Muscle layer of duodenum (tissue), 2 donors: ENCODE measurements around the gene OR5M10.

Experiments used
- H3K27ac ChIP-seq: one replicate; pipeline ENCODE4 v1.7.0; 2013; ENCODE audit warnings: mild to moderate bottlenecking, low read length
- H3K27me3 ChIP-seq: one replicate; pipeline ENCODE4 v1.7.0; 2013; ENCODE audit warnings: low read depth, mild to moderate bottlenecking, control low read depth, low read length
- H3K36me3 ChIP-seq, 2 donors: one replicate each; pipeline ENCODE4 v1.7.0; 2013; ENCODE audit warnings: low read length in 2 of 2, control low read depth in 1 of 2, mild to moderate bottlenecking in 1 of 2; ENCODE audit not compliant: insufficient read depth in 2 of 2, control insufficient read depth in 1 of 2
- H3K4me1 ChIP-seq, 2 donors: one replicate each; pipeline ENCODE4 v1.7.0; 2013; ENCODE audit warnings: low read length in 2 of 2, mild to moderate bottlenecking in 2 of 2, control low read depth in 1 of 2, moderate library complexity in 1 of 2; ENCODE audit not compliant: insufficient read depth in 2 of 2, control insufficient read depth in 1 of 2
- H3K4me3 ChIP-seq, 2 donors: one replicate each; pipeline ENCODE4 v1.7.0; 2013; ENCODE audit warnings: low read length in 2 of 2, low read depth in 1 of 2, mild to moderate bottlenecking in 1 of 2
- H3K9me3 ChIP-seq, 2 donors: one replicate each; pipeline ENCODE4 v1.7.0; 2013; ENCODE audit warnings: low read length in 2 of 2, control low read depth in 1 of 2, mild to moderate bottlenecking in 1 of 2; ENCODE audit not compliant: control insufficient read depth in 1 of 2
- donor health status: healthy.

The OR5M10 gene

DNA sequence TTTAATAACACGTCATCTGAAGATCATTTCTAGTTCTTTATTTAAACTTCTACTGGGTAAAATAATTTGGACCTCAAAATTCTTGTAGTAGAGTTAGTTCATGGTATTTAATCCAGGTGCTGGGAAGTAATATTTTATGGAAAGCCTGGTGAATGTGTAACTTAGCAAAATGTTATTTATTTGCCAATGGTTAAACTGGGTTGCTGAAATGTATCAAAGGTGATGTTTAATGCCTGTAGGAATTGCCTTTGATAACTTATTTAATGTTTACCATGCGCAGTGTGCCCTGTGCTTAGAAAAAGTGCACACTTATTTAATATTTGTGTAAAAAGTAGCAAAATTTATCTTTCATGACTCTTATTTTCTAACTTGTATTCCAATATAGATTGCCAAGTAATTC, 45.7 kb downstream of the OR5M10 start:
- Histone ChIP-seq H3K27ac (no peak overlapping the region), H3K36me3 (no peaks in the 10 kb centered on the region), H3K4me1 (no peaks in the 10 kb centered on the region)

More for the DNA sequence above, 45.7 kb downstream of the OR5M10 start:
- no peaks in the 10 kb centered on the region for H3K9me3 ChIP-seq
- H3K4me3 ChIP-seq = no peak overlapping the region
- no peaks in the 10 kb centered on the region for H3K27me3 ChIP-seq
